Stimulated activated memory B cell treated with anti-CD40 and anti-IgM and Interleukin-4, amounts not matched to agents 10 μg/mL and 1 μg/mL and 100 μg/mL, for 72 hours (primary cell): ENCODE measurements around the gene SERPINF2.
"Not testable (repeated sequence)": the region's sequence is repeated elsewhere in the genome, so short reads cannot be mapped to it uniquely, and the experiment has no call there.

Source experiments
- ATAC-seq: fragments of 150-1000 bp; cut with Tn5 transposase; 2 replicates; pipeline ENCODE4 v1.10.0; 2021
- H3K27ac Mint-ChIP-seq: one replicate; pipeline ENCODE4 v1.8.0; 2022; ENCODE audit warnings: mild to moderate bottlenecking, mixed read lengths
- H3K27me3 Mint-ChIP-seq: one replicate; pipeline ENCODE4 v1.8.0; 2022; ENCODE audit warnings: mixed read lengths
- H3K36me3 Mint-ChIP-seq: one replicate; pipeline ENCODE4 v1.8.0; 2022; ENCODE audit warnings: mixed read lengths
- H3K4me1 Mint-ChIP-seq: one replicate; pipeline ENCODE4 v1.8.0; 2022; ENCODE audit warnings: mixed read lengths
- H3K4me3 Mint-ChIP-seq: one replicate; pipeline ENCODE4 v1.8.0; 2022; ENCODE audit warnings: mild to moderate bottlenecking, moderate library complexity, mixed read lengths
- H3K9me3 Mint-ChIP-seq: one replicate; pipeline ENCODE4 v1.8.0; 2022; ENCODE audit warnings: mixed read lengths

SERPINF2 gene

DNA sequence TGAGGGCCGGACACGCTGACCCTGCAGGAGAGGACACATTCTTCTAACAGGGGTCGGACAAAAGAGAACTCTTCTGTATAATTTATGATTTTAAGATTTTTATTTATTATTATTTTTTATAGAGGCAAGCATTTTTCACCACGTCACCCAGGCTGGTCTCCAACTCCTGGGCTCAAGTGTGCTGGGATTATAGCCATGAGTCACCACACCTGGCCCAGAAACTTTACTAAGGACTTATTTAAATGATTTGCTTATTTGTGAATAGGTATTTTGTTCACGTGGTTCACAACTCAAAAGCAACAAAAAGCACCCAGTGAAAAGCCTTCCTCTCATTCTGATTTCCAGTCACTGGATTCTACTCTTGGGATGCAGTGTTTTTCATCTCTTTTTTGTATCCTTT lies 16.9 kb downstream of the SERPINF2 start:
- H3K27ac Mint-ChIP-seq, result no peak overlapping the region
- H3K4me3 Mint-ChIP-seq, result no peak overlapping the region
- no peaks in the 10 kb centered on the region for H3K9me3 Mint-ChIP-seq
- no peaks in the 10 kb centered on the region for H3K36me3 Mint-ChIP-seq
- H3K4me1 Mint-ChIP-seq, result peaks cover 42% of the 10 kb centered on the region
- peaks cover 9% of the 10 kb centered on the region for H3K27me3 Mint-ChIP-seq
- no peak for ATAC-seq

DNA sequence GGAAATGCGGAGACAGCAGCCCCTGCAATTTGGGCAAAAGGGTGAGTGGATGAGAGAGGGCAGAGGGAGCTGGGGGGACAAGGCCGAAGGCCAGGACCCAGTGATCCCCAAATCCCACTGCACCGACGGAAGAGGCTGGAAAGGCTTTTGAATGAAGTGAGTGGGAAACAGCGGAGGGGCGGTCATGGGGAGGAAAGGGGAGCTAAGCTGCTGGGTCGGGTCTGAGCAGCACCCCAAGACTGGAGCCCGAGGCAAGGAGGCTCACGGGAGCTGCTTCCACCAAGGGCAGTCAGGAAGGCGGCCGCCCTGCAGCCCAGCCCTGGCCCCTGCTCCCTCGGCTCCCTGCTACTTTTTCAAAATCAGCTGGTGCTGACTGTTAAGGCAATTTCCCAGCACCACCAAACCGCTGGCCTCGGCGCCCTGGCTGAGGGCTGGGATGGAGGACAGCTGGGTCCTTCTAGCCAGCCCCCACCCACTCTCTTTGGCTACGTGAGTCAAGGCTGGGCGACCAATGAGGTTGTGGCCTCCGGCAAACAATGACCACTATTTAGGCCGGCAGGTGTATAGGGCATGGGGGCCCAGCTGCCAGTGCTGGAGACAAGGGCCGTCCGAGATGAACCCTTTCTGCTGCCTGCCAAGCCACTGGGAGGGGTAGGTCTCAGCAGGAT lies 19.7 kb downstream of the SERPINF2 start:
- Mint-ChIP-seq H3K36me3 (no peaks in the 10 kb centered on the region), H3K4me1 (peaks cover 45% of the 10 kb centered on the region), H3K27me3 (peaks cover 9% of the 10 kb centered on the region), H3K27ac (peak overlapping the region; percentile 69), H3K4me3 (peak overlapping the region; percentile 16), H3K9me3 (no peaks in the 10 kb centered on the region)
- ATAC-seq, result peak; percentile 47

DNA sequence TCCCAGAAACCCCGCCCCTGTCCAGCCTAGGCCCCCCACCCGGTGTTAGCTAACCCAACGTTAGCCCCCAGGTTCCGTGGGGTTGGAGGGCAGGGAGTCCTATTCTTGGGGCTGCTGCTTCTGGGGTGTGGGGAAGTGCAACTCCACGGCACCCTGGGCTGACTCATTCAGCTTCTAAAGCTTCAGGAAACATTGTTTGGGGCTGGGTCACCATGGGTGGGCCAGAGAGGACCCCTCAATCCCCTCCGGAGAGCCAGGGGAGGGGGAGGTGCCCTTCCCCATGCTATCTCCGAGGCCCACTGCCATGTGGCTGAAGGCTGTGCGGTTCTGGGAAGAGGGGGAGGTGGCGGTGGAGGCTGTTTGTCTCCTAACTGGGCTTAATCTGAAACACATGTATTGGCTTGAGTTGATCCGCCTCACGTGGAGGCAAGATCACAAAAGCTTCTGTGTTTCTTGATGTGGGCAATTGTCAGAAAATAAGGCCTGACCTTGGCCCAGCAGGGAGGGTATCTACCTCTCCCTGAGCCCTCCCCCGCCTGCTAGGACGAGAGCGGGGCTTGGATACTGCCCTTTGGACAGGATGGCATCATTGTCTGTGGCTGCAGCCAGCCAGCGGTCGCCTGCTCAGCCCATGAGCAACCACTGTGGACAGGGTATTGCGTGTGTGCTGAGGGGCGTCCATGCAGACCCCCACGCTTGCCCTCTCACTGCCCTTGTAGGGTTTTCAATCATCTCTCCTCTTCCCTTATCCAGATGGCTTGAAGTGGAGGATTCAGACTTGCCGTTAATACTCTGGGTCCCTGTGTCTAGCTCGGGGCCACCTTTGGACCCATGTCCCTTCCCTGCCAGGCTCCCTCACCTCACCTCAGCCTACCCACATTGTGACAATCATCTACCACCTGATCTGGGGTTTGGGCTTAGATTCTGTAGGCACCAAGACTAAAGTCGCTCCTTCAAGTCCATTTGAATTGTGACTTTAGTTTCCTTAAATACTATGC lies 20.5 kb downstream of the SERPINF2 start:
- Mint-ChIP-seq H3K36me3 (no peaks in the 10 kb centered on the region), H3K4me1 (peaks cover 50% of the 10 kb centered on the region), H3K9me3 (no peaks in the 10 kb centered on the region), H3K4me3 (no peak overlapping the region), H3K27ac (peak overlapping the region; percentile 69), H3K27me3 (peaks cover 8% of the 10 kb centered on the region)
- ATAC-seq, result peak; percentile 68

DNA sequence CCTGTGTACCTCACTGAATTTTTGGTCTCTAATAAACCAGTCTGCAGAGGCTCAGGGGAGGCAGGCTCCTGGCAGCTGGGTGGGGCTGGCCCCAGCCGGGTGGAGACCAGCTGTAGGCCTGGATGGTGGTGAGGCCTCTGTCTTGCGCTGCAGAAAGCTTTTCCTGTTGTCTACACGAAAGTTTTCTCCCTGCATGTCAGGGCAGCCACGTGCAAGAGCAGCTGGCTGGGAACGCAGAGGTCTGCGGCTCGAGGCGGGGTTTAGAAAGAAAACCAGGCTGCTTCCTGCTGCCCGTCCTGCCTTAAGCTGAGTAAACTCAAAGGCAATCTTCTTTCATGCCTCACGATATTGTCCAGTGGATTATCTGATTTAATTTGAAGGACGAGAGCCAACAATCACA lies 21.6 kb downstream of the SERPINF2 start:
- no peaks in the 10 kb centered on the region for H3K9me3 Mint-ChIP-seq
- H3K27me3 Mint-ChIP-seq, result no peaks in the 10 kb centered on the region
- no peak overlapping the region for H3K4me3 Mint-ChIP-seq
- peaks cover 42% of the 10 kb centered on the region for H3K4me1 Mint-ChIP-seq
- H3K36me3 Mint-ChIP-seq, result no peaks in the 10 kb centered on the region
- H3K27ac Mint-ChIP-seq, result peak overlapping the region; percentile 69
- peak; percentile 85 for ATAC-seq

- peak overlapping the region; percentile 69 for H3K27ac Mint-ChIP-seq
- H3K27me3 Mint-ChIP-seq, H3K36me3 Mint-ChIP-seq, H3K9me3 Mint-ChIP-seq, H3K4me3 Mint-ChIP-seq, ATAC-seq: not testable (repeated sequence)
- peaks cover 46% of the 10 kb centered on the region for H3K4me1 Mint-ChIP-seq
Measured at GRCh38 chr17:1764705-1765104, 22.0 kb downstream of the SERPINF2 start.

DNA sequence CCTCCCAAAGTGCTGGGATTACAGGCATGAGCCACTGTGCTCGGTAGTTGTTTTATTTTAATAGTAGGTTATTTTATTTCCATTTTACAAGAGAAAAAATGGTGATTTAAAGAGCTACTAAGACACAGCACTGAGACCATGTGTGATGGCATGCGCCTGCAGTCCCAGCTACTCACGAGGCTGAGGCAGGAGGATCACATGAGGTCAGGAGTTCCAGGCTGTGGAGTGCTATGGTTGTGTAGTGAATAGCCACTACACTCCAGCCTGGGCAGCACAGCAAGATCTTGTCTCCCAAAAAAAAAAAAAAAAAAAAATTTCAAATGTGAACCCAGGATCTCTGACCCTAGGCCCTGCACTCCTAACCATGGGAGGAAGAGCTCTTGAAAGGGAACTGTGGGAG lies 22.9 kb downstream of the SERPINF2 start:
- Mint-ChIP-seq H3K36me3 (no peaks in the 10 kb centered on the region), H3K4me3 (no peak overlapping the region), H3K27me3 (no peaks in the 10 kb centered on the region), H3K27ac (no peak overlapping the region), H3K9me3 (no peaks in the 10 kb centered on the region), H3K4me1 (peaks cover 55% of the 10 kb centered on the region)
- no peak for ATAC-seq

DNA sequence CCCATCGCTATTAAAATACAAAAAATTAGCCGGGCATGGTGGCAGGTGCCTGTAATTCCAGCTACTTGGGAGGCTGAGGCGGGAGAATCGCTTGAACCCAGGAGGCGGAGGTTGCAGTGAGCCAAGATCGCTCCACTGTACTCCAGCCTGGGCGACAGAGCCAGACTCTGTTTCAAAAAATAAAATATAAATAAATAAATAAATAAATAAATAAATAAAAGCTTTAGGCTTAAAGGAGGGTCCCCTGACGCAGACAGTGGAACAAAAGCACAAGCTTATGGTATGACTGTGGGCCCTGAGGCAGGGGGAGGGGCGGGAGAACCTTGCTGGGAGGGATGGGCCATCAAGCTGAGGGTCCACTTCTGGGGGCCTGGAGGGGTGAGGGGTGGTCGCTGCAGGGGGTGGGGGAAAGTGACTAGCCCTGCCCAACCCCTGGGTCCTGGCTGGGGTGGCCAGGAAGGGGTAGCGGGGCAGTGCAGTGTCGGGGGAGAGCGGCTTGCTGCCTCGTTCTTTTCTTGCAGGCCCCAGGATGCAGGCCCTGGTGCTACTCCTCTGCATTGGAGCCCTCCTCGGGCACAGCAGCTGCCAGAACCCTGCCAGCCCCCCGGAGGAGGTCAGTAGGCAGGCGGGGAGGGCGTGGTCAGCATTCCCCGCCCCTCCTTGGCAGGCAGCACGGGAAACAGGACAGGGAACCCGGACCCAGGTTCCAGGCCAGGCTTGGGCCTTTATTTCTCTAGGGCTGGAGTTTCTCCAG lies 23.9 kb downstream of the SERPINF2 start:
- ATAC-seq, result no peak
- Mint-ChIP-seq H3K9me3 (no peaks in the 10 kb centered on the region), H3K4me1 (peaks cover 62% of the 10 kb centered on the region), H3K27me3 (no peaks in the 10 kb centered on the region), H3K27ac (no peak overlapping the region), H3K36me3 (no peaks in the 10 kb centered on the region), H3K4me3 (no peak overlapping the region)

GRCh38 chr17:1767358-1767757 lies 24.7 kb downstream of the SERPINF2 start:
- no peak overlapping the region for H3K4me3 Mint-ChIP-seq
- peaks cover 58% of the 10 kb centered on the region for H3K4me1 Mint-ChIP-seq
- no peaks in the 10 kb centered on the region for H3K27me3 Mint-ChIP-seq
- H3K9me3 Mint-ChIP-seq, result no peaks in the 10 kb centered on the region
- H3K36me3 Mint-ChIP-seq, result no peaks in the 10 kb centered on the region
- no peak for ATAC-seq
- H3K27ac Mint-ChIP-seq, result peak overlapping the region; percentile 47

DNA sequence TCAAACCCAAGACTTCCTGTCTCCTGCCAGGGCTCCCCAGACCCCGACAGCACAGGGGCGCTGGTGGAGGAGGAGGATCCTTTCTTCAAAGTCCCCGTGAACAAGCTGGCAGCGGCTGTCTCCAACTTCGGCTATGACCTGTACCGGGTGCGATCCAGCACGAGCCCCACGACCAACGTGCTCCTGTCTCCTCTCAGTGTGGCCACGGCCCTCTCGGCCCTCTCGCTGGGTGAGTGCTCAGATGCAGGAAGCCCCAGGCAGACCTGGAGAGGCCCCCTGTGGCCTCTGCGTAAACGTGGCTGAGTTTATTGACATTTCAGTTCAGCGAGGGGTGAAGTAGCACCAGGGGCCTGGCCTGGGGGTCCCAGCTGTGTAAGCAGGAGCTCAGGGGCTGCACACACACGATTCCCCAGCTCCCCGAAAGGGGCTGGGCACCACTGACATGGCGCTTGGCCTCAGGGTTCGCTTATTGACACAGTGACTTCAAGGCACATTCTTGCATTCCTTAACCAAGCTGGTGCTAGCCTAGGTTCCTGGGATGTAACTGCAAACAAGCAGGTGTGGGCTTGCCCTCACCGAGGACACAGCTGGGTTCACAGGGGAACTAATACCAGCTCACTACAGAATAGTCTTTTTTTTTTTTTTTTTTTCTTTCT lies 27.3 kb downstream of the SERPINF2 start:
- Mint-ChIP-seq H3K36me3 (no peaks in the 10 kb centered on the region), H3K4me3 (peak overlapping the region; percentile 34), H3K9me3 (no peaks in the 10 kb centered on the region), H3K27ac (peak overlapping the region; percentile 87), H3K4me1 (peaks cover 41% of the 10 kb centered on the region), H3K27me3 (no peaks in the 10 kb centered on the region)
- ATAC-seq, result peak; percentile 70

GRCh38 chr17:1773000-1773695 lies 30.5 kb downstream of the SERPINF2 start:
- not testable (repeated sequence) for ATAC-seq, H3K4me3 Mint-ChIP-seq, H3K9me3 Mint-ChIP-seq, H3K27me3 Mint-ChIP-seq
- peak overlapping the region; percentile 57 for H3K27ac Mint-ChIP-seq
- peaks cover 12% of the 10 kb centered on the region for H3K36me3 Mint-ChIP-seq
- peaks cover 35% of the 10 kb centered on the region for H3K4me1 Mint-ChIP-seq

DNA sequence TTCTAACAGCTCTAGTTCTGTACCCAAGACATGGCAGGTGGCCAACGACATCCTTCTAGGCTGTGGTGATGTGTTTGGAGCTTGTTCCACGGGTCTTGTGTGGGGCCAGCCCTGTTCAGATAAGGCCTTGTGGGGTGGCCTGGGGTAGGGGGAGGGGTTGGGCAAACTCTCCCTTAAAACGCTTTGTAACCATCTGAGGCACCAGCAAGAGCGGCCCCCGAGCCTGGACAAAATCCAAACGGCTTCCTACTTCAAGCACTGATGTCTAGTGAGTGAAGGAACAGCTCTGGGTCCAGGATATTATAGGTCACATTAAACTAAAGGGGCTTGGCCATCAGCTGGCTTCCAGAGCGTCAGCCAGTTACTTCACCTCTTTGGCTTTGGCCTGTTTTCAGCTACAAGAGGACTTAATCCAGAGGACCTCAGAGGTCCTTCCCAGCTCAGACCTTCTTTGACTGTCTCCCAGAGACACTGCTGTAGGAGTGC lies 31.1 kb downstream of the SERPINF2 start:
- Mint-ChIP-seq H3K36me3 (peaks cover 17% of the 10 kb centered on the region), H3K4me3 (no peak overlapping the region), H3K27me3 (no peaks in the 10 kb centered on the region), H3K4me1 (peaks cover 35% of the 10 kb centered on the region), H3K9me3 (no peaks in the 10 kb centered on the region), H3K27ac (peak overlapping the region; percentile 57)
- no peak for ATAC-seq

DNA sequence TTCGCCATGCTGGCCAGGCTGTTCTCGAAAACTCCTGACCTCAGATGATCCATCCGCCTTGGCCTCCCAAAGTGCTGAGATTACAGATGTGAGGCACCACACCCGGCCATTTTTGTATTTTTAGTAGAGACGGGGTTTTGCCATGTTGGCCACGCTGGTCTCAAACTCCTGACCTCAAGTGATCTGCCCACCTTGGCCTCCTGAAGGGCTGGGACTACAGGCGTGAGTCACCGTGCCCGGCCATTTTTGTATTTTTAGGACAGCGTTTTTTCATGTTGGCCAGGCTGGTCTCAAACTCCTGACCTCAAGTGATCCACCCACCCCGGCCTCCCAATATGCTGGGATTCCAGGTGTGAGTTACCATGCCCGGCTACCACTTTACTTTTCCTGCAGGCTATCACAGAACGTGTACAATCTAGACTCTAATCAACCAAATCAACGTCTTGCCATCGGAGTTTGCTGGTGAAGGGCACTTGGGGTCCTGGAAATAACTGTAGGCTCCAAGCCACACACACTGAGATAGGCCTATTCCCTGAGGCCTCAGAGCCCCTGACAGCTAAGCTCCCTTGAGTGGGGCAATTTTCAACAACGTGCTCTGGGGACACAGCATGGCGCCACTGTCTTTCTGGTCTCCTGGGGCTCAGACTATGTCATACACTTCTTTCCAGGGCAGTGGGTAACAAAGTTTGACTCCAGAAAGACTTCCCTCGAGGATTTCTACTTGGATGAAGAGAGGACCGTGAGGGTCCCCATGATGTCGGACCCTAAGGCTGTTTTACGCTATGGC lies 31.9 kb downstream of the SERPINF2 start:
- Mint-ChIP-seq H3K36me3 (peaks cover 17% of the 10 kb centered on the region), H3K9me3 (no peaks in the 10 kb centered on the region), H3K27me3 (no peaks in the 10 kb centered on the region), H3K27ac (peak overlapping the region; percentile 57), H3K4me3 (no peak overlapping the region), H3K4me1 (peaks cover 31% of the 10 kb centered on the region)
- no peak for ATAC-seq

GRCh38 chr17:1776328-1776727 lies 33.7 kb downstream of the SERPINF2 start:
- Mint-ChIP-seq H3K36me3 (peaks cover 17% of the 10 kb centered on the region), H3K27ac (no peak overlapping the region), H3K9me3 (no peaks in the 10 kb centered on the region), H3K4me1 (peaks cover 14% of the 10 kb centered on the region), H3K27me3 (no peaks in the 10 kb centered on the region), H3K4me3 (no peak overlapping the region)
- no peak for ATAC-seq
